IPS-20b (cell line): ENCODE data around the gene CHKA.

Source experiments
- H3K27ac ChIP-seq: one replicate; pipeline ENCODE4 v1.5.1; 2013; ENCODE audit warnings: low read length
- H3K27me3 ChIP-seq: 2 replicates; pipeline ENCODE4 v1.6.1; 2013; ENCODE audit warnings: mild to moderate bottlenecking, low read length, inconsistent platforms; ENCODE audit not compliant: insufficient read depth
- H3K36me3 ChIP-seq: 2 replicates; pipeline ENCODE4 v1.6.1; 2013; ENCODE audit warnings: low read depth, mild to moderate bottlenecking, inconsistent platforms, low read length, moderate library complexity; ENCODE audit not compliant: insufficient read depth
- H3K4me1 ChIP-seq: 2 replicates; pipeline ENCODE4 v1.6.1; 2013; ENCODE audit warnings: mild to moderate bottlenecking, control low read depth, inconsistent platforms, low read length, moderate library complexity; ENCODE audit not compliant: insufficient read depth
- H3K4me3 ChIP-seq: 2 replicates; pipeline ENCODE4 v1.5.1; 2013; ENCODE audit warnings: mild to moderate bottlenecking, low read length, inconsistent platforms
- H3K9ac ChIP-seq: 2 replicates; pipeline ENCODE4 v1.6.1; 2013; ENCODE audit warnings: low read depth, mild to moderate bottlenecking, inconsistent platforms, low read length, moderate library complexity
- H3K9me3 ChIP-seq: 2 replicates; pipeline ENCODE4 v1.6.1; 2013; ENCODE audit warnings: mild to moderate bottlenecking, low read depth, low read length, inconsistent platforms; ENCODE audit not compliant: insufficient read depth

Gene CHKA

DNA sequence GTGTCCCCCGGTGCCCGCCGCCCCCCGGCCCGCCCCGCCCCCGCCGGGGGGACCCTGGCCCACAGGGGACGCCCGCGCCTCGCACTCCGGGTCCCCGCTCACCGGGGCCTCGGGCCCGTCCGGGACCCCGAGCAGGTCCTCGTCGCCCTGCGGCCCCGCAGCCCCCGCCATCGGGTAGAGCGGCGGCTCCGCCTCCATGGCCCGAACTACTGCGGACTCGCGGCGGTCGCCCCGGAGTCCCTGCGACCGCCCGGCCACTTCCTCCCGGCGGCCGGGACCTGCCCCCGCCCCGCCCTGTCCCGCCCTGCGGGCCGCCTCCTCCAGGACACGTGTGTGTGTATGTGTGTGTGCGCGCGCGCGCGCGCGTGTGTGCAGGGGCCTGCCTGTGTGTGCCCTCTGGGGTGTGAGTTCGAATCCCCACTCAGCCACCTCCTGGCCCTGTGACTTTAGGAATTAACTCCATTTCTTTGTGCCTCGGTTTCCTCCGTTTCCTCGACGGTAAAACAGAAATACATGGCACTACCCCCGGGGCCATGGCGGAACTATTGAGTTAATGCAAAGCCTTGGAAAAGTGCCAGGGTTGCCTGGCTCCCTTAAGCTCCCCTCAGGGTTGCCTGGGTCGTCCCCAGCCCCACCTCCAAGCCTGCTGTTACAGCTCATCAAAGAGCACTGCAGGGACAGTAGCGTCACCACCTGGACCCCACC, 117.2 kb downstream of the CHKA start, which contains the start of gene UNC93B1:
Gene UNC93B1 (minus strand): TSS at position 252 of the 705 bp plus-strand sequence. CDS start 54 bp downstream, at position 198.
- Histone ChIP-seq H3K27me3 (peaks cover 24% of the 10 kb centered on the region; the same call in 1 of the 2 replicates), H3K9ac (no peak within 1 kb of the TSS), H3K36me3 (no peaks in the 10 kb centered on the region), H3K9me3 (no peaks in the 10 kb centered on the region), H3K27ac (no peak within 1 kb of the TSS), H3K4me3 (peak within 1 kb of the TSS; percentile 48; the same call in 1 of the 2 replicates), H3K4me1 (no peaks in the 10 kb centered on the region)

DNA sequence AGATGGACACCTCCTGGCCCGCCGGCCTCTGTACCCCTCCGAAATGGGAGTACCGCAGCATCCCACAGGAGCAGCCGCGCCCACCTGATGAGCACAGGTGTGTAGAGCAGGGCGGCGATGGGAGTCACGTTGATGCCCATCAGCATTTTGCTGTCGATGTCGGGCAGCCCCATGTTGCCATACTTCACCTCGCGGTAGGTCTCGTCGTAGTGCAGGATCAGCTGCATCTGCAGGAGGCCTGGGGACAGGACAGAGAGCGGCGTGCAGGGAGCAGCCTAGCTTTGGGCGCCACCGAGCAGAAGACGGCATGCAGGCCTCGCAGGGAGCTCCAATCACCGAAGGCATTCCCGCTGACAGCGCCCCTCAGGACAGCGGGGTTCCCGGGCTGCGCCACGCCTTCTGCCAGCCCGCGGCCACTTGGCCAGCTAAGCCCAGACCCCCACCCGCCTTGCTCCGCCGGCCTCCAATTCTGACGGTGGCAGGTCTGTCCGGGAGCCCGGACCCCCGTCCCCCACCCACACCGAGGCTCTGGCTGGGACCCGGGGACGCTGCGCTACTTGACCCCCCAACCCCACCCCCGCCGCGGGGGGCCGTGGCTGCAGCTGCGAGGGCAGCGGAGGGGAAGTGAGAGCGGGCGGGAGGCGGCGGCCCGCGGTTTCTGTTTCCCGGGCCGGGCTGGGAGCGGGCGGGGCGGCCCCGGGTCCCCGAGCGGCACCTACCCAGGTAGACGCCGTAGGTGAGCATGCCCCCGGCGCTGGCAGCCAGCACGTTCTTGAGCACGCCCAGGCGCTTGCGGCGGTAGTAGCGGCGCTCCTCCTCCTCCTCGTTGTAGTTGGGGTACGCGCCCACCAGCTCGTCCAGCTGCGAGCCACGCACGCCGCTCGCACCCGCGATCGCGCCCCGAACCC, 118.0 kb downstream of the CHKA start:
- H3K27ac ChIP-seq: no peak overlapping the region
- H3K4me1 ChIP-seq: no peaks in the 10 kb centered on the region
- H3K36me3 ChIP-seq: no peaks in the 10 kb centered on the region
- H3K4me3 ChIP-seq: peak overlapping the region; percentile 48; the same call in 1 of the 2 replicates
- H3K27me3 ChIP-seq: peaks cover 24% of the 10 kb centered on the region; the same call in 1 of the 2 replicates
- H3K9ac ChIP-seq: no peak overlapping the region
- no peaks in the 10 kb centered on the region for H3K9me3 ChIP-seq
